ENCODE data around the gene INPP5D. TPM values are rescaled to one million over a fixed set of nuclear protein-coding genes. Genes with fewer than 3 reads are reported as not detected.

The INPP5D gene
- total RNA-seq, 2 donors from 2014 or later = 6.5 to 7.1 TPM

GRCh38 chr2:233076749-233077148 lies 16.6 kb downstream of the INPP5D start:
- Histone ChIP-seq H3K4me1 (no peaks in the 10 kb centered on the region), H3K9me3 (no peaks in the 10 kb centered on the region), H3K27me3 (no peaks in the 10 kb centered on the region), H3K4me3 (no peak overlapping the region), H3K9ac (ENCODE audit: low read depth in 2 of 2, low read length in 2 of 2) (no peak overlapping the region), H3K27ac (peak overlapping the region; percentile 47), H3K36me3 (no peaks in the 10 kb centered on the region)
- no peak for DNase-seq
- TF ChIP-seq CTCF (IDR thresholded peaks at IDR 0.05) = no peak
- intact Hi-C loops (cut with DNase I) = no loop called here

GRCh38 chr2:233079473-233079877 lies 19.3 kb downstream of the INPP5D start:
- Histone ChIP-seq H3K4me3 (no peak overlapping the region), H3K27ac (peak overlapping the region; percentile 16), H3K36me3 (no peaks in the 10 kb centered on the region), H3K9me3 (no peaks in the 10 kb centered on the region), H3K27me3 (no peaks in the 10 kb centered on the region), H3K4me1 (no peaks in the 10 kb centered on the region), H3K9ac (ENCODE audit: low read depth in 2 of 2, low read length in 2 of 2) (no peak overlapping the region)
- no peak for TF ChIP-seq CTCF (IDR thresholded peaks at IDR 0.05)
- intact Hi-C loops (cut with DNase I) = no loop called here
- no peak for DNase-seq

GRCh38 chr2:233079953-233080835 lies 20.1 kb downstream of the INPP5D start:
- Histone ChIP-seq H3K9ac (ENCODE audit: low read depth in 2 of 2, low read length in 2 of 2) (peak overlapping the region in 1 of 2 donors; percentile 3), H3K27ac (peak overlapping the region; percentile 54), H3K9me3 (no peaks in the 10 kb centered on the region), H3K27me3 (no peaks in the 10 kb centered on the region), H3K4me3 (no peak overlapping the region), H3K4me1 (no peaks in the 10 kb centered on the region), H3K36me3 (no peaks in the 10 kb centered on the region)
- no peak for TF ChIP-seq CTCF (IDR thresholded peaks at IDR 0.05)
- intact Hi-C loops (cut with DNase I) = no loop called here
- DNase-seq = no peak

GRCh38 chr2:233080836-233081229 lies 20.7 kb downstream of the INPP5D start:
- TF ChIP-seq CTCF (IDR thresholded peaks at IDR 0.05) = no peak
- no peaks in the 10 kb centered on the region for H3K36me3 ChIP-seq
- H3K9ac ChIP-seq (ENCODE audit: low read depth in 2 of 2, low read length in 2 of 2) = peak overlapping the region in 1 of 2 donors; percentile 3
- peak overlapping the region; percentile 54 for H3K27ac ChIP-seq
- intact Hi-C loops (cut with DNase I) = no loop called here
- no peak overlapping the region for H3K4me3 ChIP-seq
- DNase-seq = no peak
- no peaks in the 10 kb centered on the region for H3K27me3 ChIP-seq
- no peaks in the 10 kb centered on the region for H3K4me1 ChIP-seq
- H3K9me3 ChIP-seq = no peaks in the 10 kb centered on the region

- no peak for DNase-seq
- H3K4me1 ChIP-seq = no peaks in the 10 kb centered on the region
- H3K4me3 ChIP-seq = no peak overlapping the region
- intact Hi-C loops (cut with DNase I) = no loop called here
- H3K36me3 ChIP-seq = no peaks in the 10 kb centered on the region
- no peak for TF ChIP-seq CTCF (IDR thresholded peaks at IDR 0.05)
- no peaks in the 10 kb centered on the region for H3K27me3 ChIP-seq
- no peaks in the 10 kb centered on the region for H3K9me3 ChIP-seq
- H3K27ac ChIP-seq = peak overlapping the region; percentile 54
- peak overlapping the region; percentile 3 to 35 for H3K9ac ChIP-seq (ENCODE audit: low read depth in 2 of 2, low read length in 2 of 2)
These were observed 21.1 kb downstream of the INPP5D start for GRCh38 chr2:233081232-233081730.
